GM12875 (cell line): Measurements from ENCODE around the gene CSNK2A1.

ENCODE experiments used
- H3K4me3 ChIP-seq: one replicate; pipeline ENCODE4 v1.5.1; 2011; ENCODE audit warnings: low read depth, low read length, control low read depth
- CTCF ChIP-seq: IDR thresholded peaks from 2 replicates; pipeline ENCODE4 v1.5.1; 2011; ENCODE audit warnings: low read depth, mild to moderate bottlenecking, control low read depth, inconsistent platforms, low read length, moderate library complexity, borderline replicate concordance; ENCODE audit not compliant: insufficient read depth

CSNK2A1 gene

GRCh38 chr20:507006-507758, 36.4 kb downstream of the CSNK2A1 start:
- TF ChIP-seq CTCF = no peak
- H3K4me3 ChIP-seq = no peak overlapping the region

DNA sequence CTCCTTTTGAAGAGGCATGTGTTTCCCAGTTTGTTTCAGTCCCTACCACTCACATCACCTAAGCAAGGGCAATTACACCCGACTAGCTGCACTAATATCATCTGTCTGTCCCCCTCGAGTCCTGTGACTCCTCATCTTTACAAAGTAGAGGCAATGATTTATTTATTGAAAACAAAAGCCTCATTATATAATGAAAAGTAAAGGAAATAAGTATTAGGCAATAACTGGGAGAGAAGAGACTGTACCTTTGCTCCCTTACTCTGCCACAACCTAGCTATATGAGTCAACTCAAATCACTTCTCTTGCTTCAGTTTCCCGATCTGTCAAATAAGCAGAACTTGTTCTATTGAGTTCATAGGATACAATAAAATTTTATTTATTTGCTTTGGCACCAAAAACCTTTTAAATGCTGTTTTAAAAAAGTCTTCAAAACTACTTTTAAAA, 38.9 kb downstream of the CSNK2A1 start:
- no peak for TF ChIP-seq CTCF
- no peak overlapping the region for H3K4me3 ChIP-seq

DNA sequence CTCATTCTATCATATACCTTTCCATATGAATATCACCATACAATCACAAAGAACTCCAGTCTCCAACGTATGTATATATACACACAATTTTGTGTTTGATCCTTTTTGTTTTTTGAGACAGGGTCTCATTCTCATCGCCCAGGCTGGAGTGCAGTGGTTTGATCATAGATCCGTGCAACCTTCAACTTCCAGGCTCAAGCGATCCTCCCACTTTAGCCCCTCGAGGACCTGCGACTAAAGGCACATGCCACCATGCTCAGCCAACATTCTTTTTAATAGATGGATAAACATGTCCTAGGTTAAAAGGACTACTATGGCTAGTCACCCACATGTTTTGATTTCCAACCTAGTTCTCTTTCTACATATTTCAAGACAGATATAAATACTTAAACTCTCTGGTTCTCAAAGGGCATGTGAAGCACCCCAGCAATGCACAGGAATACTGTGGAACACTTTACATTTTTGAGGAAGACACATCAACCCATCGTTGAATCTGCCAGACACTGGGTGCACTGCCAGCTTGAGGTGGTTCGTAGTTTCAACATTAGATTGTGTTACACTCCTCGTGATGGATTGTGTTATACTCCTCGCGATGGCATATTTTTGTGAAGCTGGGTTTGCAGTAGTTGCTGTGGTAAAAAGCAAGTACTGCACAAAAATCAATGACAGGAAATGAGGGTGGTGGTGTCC, 40.4 kb downstream of the CSNK2A1 start:
- no peak overlapping the region for H3K4me3 ChIP-seq
- TF ChIP-seq CTCF = no peak

GRCh38 chr20:497979-498378, 45.6 kb downstream of the CSNK2A1 start:
- no peak for TF ChIP-seq CTCF
- no peak overlapping the region for H3K4me3 ChIP-seq

- TF ChIP-seq CTCF = no peak
- no peak overlapping the region for H3K4me3 ChIP-seq
Observed at GRCh38 chr20:496126-496696, 47.4 kb downstream of the CSNK2A1 start.

DNA sequence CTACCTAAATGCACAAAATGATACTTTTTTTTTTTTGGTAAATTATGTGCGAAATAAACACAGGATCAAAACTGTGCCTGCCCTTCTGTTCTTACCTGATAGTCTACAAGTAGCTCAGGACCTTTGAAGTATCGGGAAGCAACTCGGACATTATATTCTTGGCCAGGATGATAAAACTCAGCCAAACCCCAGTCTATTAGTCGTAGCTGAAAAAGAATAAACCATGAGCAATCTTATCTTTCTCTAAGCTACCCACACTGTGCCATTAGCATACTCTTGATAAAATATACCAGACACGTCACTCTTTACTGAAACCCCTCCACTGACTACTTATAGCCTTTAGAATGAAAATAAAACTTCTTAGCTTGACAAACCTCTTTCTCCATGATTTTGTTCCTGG, 51.4 kb downstream of the CSNK2A1 start:
- no peak for TF ChIP-seq CTCF
- H3K4me3 ChIP-seq = no peak overlapping the region
